Subcutaneous adipose tissue (tissue), 4 donors: Measurements from ENCODE around the gene DEGS2. TPM values are rescaled to one million over a fixed set of nuclear protein-coding genes. Genes with fewer than 3 reads are reported as not detected.

ENCODE experiments used
- total RNA-seq, 4 donors: library from RNA; depleted of rRNA; stranded (reverse); fragments of >200 nt; gene quantifications; one replicate each; pipeline ENCODE4 v1.1.0, GENCODE V29; 2016
- TF ChIP-seq, protein P1 (sequence below): fragments of 450-650 bp; IDR thresholded peaks from one replicate; pipeline ENCODE4 v1.5.1; 2016; ENCODE audit warnings: low read depth, mild to moderate bottlenecking, control low read depth, antibody characterized with exemption, moderate library complexity

Gene DEGS2
- total RNA-seq, 4 donors from 2014 or later = 0.22 to 0.94 (median 0.34) TPM; not detected in 1

DNA sequence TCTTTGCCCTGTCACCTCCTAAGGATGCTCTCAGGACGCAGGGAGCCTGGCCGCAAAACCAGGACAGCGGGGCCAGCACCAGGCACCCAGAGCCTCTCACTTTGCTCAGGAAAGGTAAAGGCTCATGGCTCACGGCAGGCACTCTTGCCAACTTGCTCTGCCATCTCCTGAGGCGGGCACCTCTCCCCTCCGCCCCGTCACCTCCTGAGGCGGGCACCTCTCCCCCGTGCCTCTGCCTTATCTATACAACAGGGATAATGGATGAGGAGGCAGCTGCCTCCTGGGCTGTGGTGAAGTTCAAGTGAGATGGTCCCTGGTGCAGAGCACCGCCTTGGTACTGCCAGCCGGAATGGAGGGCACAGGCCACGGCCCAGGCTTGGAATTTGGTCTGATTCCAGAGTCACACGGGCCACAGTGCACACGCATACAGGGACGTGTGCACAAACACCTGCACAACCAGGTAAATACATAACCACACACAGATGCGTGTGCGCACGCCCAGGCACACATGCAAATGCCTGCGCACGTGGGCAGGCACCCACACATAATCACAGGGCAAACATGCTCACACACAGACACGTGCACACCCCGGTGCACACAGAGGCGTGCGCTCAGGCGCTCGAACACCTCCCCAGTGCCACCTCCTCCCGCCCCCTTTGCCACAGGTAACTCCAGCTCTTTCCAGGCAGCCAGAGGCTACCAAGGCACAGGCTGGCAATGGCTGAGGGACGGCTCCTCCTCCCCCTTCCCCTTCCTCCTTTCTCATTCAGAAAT is 11.6 kb downstream of the DEGS2 start:
- TF ChIP-seq, protein P1, sequence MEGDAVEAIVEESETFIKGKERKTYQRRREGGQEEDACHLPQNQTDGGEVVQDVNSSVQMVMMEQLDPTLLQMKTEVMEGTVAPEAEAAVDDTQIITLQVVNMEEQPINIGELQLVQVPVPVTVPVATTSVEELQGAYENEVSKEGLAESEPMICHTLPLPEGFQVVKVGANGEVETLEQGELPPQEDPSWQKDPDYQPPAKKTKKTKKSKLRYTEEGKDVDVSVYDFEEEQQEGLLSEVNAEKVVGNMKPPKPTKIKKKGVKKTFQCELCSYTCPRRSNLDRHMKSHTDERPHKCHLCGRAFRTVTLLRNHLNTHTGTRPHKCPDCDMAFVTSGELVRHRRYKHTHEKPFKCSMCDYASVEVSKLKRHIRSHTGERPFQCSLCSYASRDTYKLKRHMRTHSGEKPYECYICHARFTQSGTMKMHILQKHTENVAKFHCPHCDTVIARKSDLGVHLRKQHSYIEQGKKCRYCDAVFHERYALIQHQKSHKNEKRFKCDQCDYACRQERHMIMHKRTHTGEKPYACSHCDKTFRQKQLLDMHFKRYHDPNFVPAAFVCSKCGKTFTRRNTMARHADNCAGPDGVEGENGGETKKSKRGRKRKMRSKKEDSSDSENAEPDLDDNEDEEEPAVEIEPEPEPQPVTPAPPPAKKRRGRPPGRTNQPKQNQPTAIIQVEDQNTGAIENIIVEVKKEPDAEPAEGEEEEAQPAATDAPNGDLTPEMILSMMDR = no peak

DNA sequence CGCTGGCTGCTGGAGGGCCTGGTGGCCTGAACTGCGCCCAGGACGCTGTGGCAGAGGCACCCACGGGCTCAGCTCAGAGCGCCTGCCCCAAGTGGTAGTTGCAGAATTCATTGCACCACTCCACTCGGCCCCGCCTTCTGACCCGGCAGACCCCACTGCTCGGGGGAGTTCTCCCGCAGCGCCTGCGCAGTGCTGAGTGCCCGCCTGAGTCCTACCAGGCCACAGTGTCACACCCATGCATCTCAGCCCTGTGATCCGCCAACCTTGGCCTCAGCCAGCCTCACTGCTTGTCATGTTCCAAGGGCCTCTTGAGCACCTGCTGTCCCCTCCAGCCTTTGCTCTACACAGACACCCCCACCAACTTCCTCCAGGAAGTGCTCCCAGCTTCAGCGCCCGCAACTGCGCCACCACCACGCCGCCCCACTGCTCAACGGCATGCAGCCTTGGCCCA is 12.2 kb downstream of the DEGS2 start:
- TF ChIP-seq, protein P1 = no peak

DNA sequence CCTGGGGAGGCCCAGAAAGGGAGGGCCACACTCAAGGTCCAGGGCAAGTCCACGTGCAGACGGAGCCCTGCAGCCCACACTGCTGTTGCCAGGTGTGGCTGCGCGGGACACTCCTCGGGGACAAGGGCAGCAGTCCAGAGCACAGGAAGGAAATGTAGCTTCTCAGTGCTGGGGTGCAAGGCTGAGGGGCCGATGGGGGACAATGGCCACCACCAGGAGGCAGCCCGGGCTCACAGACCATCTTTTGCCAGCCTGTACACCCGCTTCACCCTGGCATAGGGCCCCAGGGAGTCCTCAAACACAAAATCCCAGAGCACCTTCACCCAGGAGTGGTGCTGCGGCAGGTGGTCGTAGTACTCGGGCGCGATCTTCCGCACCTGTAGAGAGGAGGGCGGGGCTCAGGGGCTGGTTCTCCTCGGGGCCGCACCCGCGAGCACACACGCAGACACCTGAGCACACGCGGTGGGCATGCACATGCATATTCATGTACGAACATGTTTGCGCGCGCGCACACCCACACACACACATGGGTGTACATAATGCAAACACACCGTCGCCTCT is 12.8 kb downstream of the DEGS2 start:
- TF ChIP-seq, protein P1 = no peak

DNA sequence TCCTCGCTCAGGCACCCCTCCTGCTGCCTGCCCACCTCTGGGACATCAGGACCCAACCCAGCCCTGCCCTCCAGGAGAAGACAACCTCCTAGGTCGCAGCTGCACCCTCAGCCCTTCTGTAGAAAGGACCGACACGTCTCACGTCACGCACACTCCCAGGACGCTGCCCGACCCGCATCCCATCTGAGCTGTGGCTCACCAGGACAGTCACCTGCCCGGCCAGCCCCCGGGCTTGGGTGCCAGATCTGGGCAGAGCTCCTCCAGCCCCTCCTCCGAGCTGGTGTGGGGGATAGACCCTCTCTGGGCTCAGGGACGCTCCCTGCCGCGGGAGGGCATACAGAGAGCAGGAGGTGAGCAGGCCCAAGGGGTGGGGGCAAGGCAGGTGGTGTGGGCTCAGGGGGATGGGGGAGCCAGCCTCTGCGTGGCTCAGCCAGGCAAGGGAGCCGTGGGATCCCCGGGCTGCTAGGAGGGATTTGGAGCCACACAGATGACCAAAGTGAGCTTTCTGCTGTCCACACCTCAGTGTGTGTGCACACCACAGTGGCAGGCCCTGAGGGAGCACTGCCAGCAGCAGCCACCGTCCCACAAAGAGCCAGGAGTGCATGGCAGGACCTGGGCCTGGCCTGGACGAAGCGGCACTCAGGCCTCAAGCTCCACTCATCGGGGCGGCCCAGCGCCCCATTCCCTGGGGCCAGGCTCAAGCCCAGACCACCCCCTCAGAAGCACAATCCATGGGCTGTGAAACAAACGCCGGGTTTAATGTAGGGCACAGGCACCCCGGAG is 13.6 kb downstream of the DEGS2 start:
- TF ChIP-seq, protein P1 = no peak

DNA sequence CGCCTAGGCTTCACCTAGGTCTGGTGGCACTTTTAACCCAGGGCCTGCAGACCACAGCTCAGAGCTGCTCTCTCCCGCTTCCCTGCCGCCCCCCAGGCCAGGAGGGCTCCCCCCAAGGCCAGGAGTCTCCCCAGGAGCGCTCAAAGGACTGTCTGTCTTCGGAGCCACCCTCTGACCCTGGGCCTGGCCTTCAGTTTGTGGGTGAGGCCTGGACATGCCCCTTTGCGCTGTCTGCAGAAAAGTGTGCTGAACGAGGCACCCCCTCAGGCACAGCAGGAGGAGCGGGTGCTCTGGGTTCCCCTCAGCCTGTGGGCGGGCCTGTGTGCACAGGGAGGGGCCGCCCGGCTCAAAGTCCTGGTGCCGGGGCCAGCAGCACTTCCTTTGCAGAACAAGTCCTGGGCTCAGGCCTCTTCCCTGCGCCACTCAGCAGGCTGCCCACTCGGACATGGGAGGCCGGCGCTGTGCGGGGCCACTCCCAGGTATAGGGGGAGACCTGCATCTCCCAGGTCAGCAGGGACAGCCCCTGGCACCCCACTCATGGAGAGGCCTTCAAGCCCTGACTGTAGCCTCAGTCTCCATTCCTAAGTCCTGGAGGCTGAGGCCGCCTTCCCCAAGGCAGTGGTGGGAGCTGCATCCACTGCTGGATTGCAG is 14.3 kb downstream of the DEGS2 start:
- TF ChIP-seq, protein P1 = no peak

DNA sequence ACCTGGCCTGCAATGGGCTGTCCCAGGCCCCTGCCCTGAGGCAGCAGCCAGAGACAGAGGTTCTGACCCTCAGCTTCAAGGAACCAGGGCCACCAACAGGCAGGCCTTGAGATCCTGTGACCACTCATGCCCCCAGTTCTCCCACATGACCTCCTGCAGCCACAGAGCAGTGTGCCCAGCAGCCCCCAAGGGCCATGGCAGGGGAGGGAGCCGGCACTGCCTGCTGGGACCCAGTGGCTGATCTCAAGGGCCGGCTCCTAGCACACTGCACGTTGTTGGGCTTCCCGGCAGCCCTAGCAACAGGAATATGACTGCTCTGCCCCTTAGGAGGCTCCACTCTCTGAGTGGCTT is 14.8 kb downstream of the DEGS2 start:
- TF ChIP-seq, protein P1 = no peak
